H1 (cell line): ENCODE data around the gene MACROD1. TPM values are rescaled to one million over a fixed set of nuclear protein-coding genes. Genes with fewer than 3 reads are reported as not detected.

Experiments
- CBX5 ChIP-seq: fragments of 300-800, 300-1000 bp; sonication (generic); IDR thresholded peaks from 2 replicates; pipeline ENCODE4 v1.7.1; 2016; ENCODE audit warnings: antibody characterized with exemption, low read length, low read depth
- E2F6 ChIP-seq: IDR thresholded peaks from 2 replicates; pipeline ENCODE4 v1.6.1; 2012; ENCODE audit warnings: inconsistent platforms
- GABPA ChIP-seq: IDR thresholded peaks from 2 replicates; pipeline ENCODE4 v1.6.1; 2011; ENCODE audit warnings: mild to moderate bottlenecking, low read length, moderate library complexity, borderline replicate concordance; ENCODE audit not compliant: insufficient read depth
- KDM5A ChIP-seq: fragments of 200-600 bp; IDR thresholded peaks from 2 replicates; pipeline ENCODE4 v1.7.1; 2012; ENCODE audit warnings: mild to moderate bottlenecking, low read length, inconsistent platforms, mixed read lengths
- RFX5 ChIP-seq: IDR thresholded peaks from 2 replicates; pipeline ENCODE4 v1.6.1; 2011; ENCODE audit warnings: low read depth, low read length, improper control_type of control experiment, borderline replicate concordance
- SIX5 ChIP-seq: IDR thresholded peaks from 2 replicates; pipeline ENCODE4 v1.6.1; 2011; ENCODE audit warnings: mild to moderate bottlenecking, low read depth, low read length
- SP1 ChIP-seq: IDR thresholded peaks from 2 replicates; pipeline ENCODE4 v1.6.1; 2011; ENCODE audit warnings: low read depth, low read length
- SP4 ChIP-seq: IDR thresholded peaks from 2 replicates; pipeline ENCODE4 v1.6.1; 2012; ENCODE audit warnings: low read length, inconsistent platforms
- polyA plus RNA-seq, 7 experiments: library from polyadenylated mRNA; depleted of rRNA in 3 of 7; stranded (reverse) in 5 of 7; unstranded in 2 of 7; fragments of >200 nt in 5 of 7; fragments of 200-250 nt in 2 of 7; gene quantifications; 1 replicate in 5 of 7; 2 replicates in 1 of 7; 4 replicates in 1 of 7; pipeline versions ENCODE4 v1.2.1 to v1.2.3, GENCODE V29; 2011 to 2013; ENCODE audit warnings: missing spikeins in 2 of 7, mixed read lengths in 2 of 7
- total RNA-seq: library from RNA; stranded (reverse); fragmentation: NEBNext Ultra II Directional; extraction: Animal tissue kit (Norgen Biotek cat#: 25700); gene quantifications from 2 replicates; pipeline ENCODE4 v1.2.1, GENCODE V29; 2021
- TF ChIP-seq, protein P1 (sequence below): fragments of 300-600 bp; sonication (generic); IDR thresholded peaks from 2 replicates; pipeline ENCODE4 v1.7.1; 2012; ENCODE audit warnings: low read length, moderate library complexity, mild to moderate bottlenecking, inconsistent platforms; ENCODE audit not compliant: insufficient replicate concordance

The MACROD1 gene
- total and polyA plus RNA-seq, 2 of the 8 experiments (the other 6 are each of a cell fraction or from before 2014, with no cell fraction given) = 19.5 to 34.1 TPM

GRCh38 chr11:63974259-63975143, 191.4 kb downstream of the MACROD1 start, which contains the start of gene COX8A (continued):
- TF ChIP-seq, protein P1, sequence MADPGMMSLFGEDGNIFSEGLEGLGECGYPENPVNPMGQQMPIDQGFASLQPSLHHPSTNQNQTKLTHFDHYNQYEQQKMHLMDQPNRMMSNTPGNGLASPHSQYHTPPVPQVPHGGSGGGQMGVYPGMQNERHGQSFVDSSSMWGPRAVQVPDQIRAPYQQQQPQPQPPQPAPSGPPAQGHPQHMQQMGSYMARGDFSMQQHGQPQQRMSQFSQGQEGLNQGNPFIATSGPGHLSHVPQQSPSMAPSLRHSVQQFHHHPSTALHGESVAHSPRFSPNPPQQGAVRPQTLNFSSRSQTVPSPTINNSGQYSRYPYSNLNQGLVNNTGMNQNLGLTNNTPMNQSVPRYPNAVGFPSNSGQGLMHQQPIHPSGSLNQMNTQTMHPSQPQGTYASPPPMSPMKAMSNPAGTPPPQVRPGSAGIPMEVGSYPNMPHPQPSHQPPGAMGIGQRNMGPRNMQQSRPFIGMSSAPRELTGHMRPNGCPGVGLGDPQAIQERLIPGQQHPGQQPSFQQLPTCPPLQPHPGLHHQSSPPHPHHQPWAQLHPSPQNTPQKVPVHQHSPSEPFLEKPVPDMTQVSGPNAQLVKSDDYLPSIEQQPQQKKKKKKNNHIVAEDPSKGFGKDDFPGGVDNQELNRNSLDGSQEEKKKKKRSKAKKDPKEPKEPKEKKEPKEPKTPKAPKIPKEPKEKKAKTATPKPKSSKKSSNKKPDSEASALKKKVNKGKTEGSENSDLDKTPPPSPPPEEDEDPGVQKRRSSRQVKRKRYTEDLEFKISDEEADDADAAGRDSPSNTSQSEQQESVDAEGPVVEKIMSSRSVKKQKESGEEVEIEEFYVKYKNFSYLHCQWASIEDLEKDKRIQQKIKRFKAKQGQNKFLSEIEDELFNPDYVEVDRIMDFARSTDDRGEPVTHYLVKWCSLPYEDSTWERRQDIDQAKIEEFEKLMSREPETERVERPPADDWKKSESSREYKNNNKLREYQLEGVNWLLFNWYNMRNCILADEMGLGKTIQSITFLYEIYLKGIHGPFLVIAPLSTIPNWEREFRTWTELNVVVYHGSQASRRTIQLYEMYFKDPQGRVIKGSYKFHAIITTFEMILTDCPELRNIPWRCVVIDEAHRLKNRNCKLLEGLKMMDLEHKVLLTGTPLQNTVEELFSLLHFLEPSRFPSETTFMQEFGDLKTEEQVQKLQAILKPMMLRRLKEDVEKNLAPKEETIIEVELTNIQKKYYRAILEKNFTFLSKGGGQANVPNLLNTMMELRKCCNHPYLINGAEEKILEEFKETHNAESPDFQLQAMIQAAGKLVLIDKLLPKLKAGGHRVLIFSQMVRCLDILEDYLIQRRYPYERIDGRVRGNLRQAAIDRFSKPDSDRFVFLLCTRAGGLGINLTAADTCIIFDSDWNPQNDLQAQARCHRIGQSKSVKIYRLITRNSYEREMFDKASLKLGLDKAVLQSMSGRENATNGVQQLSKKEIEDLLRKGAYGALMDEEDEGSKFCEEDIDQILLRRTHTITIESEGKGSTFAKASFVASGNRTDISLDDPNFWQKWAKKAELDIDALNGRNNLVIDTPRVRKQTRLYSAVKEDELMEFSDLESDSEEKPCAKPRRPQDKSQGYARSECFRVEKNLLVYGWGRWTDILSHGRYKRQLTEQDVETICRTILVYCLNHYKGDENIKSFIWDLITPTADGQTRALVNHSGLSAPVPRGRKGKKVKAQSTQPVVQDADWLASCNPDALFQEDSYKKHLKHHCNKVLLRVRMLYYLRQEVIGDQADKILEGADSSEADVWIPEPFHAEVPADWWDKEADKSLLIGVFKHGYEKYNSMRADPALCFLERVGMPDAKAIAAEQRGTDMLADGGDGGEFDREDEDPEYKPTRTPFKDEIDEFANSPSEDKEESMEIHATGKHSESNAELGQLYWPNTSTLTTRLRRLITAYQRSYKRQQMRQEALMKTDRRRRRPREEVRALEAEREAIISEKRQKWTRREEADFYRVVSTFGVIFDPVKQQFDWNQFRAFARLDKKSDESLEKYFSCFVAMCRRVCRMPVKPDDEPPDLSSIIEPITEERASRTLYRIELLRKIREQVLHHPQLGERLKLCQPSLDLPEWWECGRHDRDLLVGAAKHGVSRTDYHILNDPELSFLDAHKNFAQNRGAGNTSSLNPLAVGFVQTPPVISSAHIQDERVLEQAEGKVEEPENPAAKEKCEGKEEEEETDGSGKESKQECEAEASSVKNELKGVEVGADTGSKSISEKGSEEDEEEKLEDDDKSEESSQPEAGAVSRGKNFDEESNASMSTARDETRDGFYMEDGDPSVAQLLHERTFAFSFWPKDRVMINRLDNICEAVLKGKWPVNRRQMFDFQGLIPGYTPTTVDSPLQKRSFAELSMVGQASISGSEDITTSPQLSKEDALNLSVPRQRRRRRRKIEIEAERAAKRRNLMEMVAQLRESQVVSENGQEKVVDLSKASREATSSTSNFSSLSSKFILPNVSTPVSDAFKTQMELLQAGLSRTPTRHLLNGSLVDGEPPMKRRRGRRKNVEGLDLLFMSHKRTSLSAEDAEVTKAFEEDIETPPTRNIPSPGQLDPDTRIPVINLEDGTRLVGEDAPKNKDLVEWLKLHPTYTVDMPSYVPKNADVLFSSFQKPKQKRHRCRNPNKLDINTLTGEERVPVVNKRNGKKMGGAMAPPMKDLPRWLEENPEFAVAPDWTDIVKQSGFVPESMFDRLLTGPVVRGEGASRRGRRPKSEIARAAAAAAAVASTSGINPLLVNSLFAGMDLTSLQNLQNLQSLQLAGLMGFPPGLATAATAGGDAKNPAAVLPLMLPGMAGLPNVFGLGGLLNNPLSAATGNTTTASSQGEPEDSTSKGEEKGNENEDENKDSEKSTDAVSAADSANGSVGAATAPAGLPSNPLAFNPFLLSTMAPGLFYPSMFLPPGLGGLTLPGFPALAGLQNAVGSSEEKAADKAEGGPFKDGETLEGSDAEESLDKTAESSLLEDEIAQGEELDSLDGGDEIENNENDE = no peak
- TF ChIP-seq SIX5 (no peak), RFX5 (0 out of 2 replicates have a peak, but pooled peaks have one; percentile 11), SP4 (peak; percentile 66; the same call in 1 of the 2 replicates), CBX5 (no peak), KDM5A (no peak; the same call in 1 of the 2 replicates), GABPA (peak; percentile 91), E2F6 (peak; percentile 64), SP1 (peak; percentile 86)
